SIG-M5 treated with dmso at 0.1 percent for 504 hours (cell line): Measurements from ENCODE around the gene RNF157.

ENCODE experiments used
- DNase-seq: peaks from one replicate; lab custom pipeline; 2025; ENCODE audit not compliant: unreplicated experiment; lab: John Stamatoyannopoulos, UW

Gene RNF157

GRCh38 chr17:76131051-76131691, 109.1 kb downstream of the RNF157 start:
- no peak for DNase-seq

GRCh38 chr17:76130473-76130872, 109.8 kb downstream of the RNF157 start:
- DNase-seq: no peak

- no peak for DNase-seq
Observed at GRCh38 chr17:76125922-76126321, 114.4 kb downstream of the RNF157 start.

- no peak for DNase-seq
Observed at GRCh38 chr17:76125391-76125675, 115.0 kb downstream of the RNF157 start.

GRCh38 chr17:76124582-76125390, 115.5 kb downstream of the RNF157 start:
- no peak for DNase-seq

- no peak for DNase-seq
Observed at GRCh38 chr17:76123749-76124581, 116.3 kb downstream of the RNF157 start.

- no peak for DNase-seq
Observed at GRCh38 chr17:76123191-76123499, 117.1 kb downstream of the RNF157 start.

- DNase-seq: no peak
Observed at GRCh38 chr17:76122431-76123190, 117.7 kb downstream of the RNF157 start.

GRCh38 chr17:76121932-76122430, 118.3 kb downstream of the RNF157 start:
- DNase-seq: no peak

- no peak for DNase-seq
Observed at GRCh38 chr17:76120658-76121008, 119.7 kb downstream of the RNF157 start.

- DNase-seq: no peak
Observed at GRCh38 chr17:76119409-76120371, 120.6 kb downstream of the RNF157 start.

GRCh38 chr17:76115138-76115754, 125.0 kb downstream of the RNF157 start:
- no peak for DNase-seq

- no peak for DNase-seq
Observed at GRCh38 chr17:76111956-76112355, 128.3 kb downstream of the RNF157 start.

- no peak for DNase-seq
Observed at GRCh38 chr17:76107509-76107908, 132.8 kb downstream of the RNF157 start.

GRCh38 chr17:76106703-76107102, 133.6 kb downstream of the RNF157 start:
- no peak for DNase-seq

GRCh38 chr17:76104896-76105231, 135.4 kb downstream of the RNF157 start:
- no peak for DNase-seq

GRCh38 chr17:76104140-76104895, 136.0 kb downstream of the RNF157 start:
- DNase-seq: peak; percentile 61

- peak; percentile 91 for DNase-seq
Observed at GRCh38 chr17:76103274-76104139, 136.8 kb downstream of the RNF157 start, which contains the start of gene EXOC7. TSS of gene EXOC7 (minus strand) at chr17:76103787. CDS start at chr17:76103692, 95 bp downstream.
